Peyer's patch (tissue), 4 donors: ENCODE measurements around the gene CACNA1I. TPM values are rescaled to one million over a fixed set of nuclear protein-coding genes. Genes with fewer than 3 reads are reported as not detected.
A peak's percentile ranks its signal among the peaks of the same experiment; 100 is the strongest.

Experiments
- DNase-seq, 3 donors: peaks; one replicate each; pipeline ENCODE4 v3.0.0-alpha.2; 2017 to 2019
- H3K27ac ChIP-seq, 4 donors: fragments of 200-600 bp; sonication (generic); one replicate each; pipeline ENCODE4 v1.5.1; 2016 to 2019
- H3K27me3 ChIP-seq, 2 donors: fragments of 200-600 bp; sonication (generic); one replicate each; pipeline ENCODE4 v1.5.1; 2019
- H3K36me3 ChIP-seq, 3 donors: fragments of 200-600 bp; sonication (generic); one replicate each; pipeline ENCODE4 v1.5.1; 2016 to 2019
- H3K4me1 ChIP-seq, 4 donors: fragments of 200-600 bp; sonication (generic); one replicate each; pipeline ENCODE4 v1.5.1; 2016 to 2019
- H3K4me3 ChIP-seq, 4 donors: fragments of 200-600 bp; sonication (generic); 1 replicate in 3 of 4; 2 replicates in 1 of 4; pipeline ENCODE4 v1.5.1; 2016 to 2019; ENCODE audit warnings: mild to moderate bottlenecking in 1 of 4
- H3K9me3 ChIP-seq, 4 donors: fragments of 200-600 bp; sonication (generic); one replicate each; pipeline ENCODE4 v1.5.1; 2016 to 2019; ENCODE audit warnings: mild to moderate bottlenecking in 1 of 4
- POLR2A ChIP-seq, 2 donors: fragments of 450-650 bp; IDR thresholded peaks; one replicate each; pipeline ENCODE4 v1.5.1; 2017; ENCODE audit warnings: antibody characterized with exemption in 2 of 2, mild to moderate bottlenecking in 2 of 2, moderate library complexity in 2 of 2
- total RNA-seq, 4 donors: library from RNA; depleted of rRNA; stranded (reverse); fragments of >200 nt; gene quantifications; one replicate each; pipeline ENCODE4 v1.1.0, GENCODE V29; 2016
- TF ChIP-seq, protein P1 (sequence below), 6 experiments: fragments of 450-650 bp in 4 of 6; fragments of 200-600 bp in 2 of 6; sonication (generic) in 1 of 6; IDR thresholded peaks; one replicate each; pipeline ENCODE4 v1.5.1; 2017 to 2019; ENCODE audit warnings: antibody characterized with exemption in 6 of 6, mild to moderate bottlenecking in 3 of 6, moderate library complexity in 1 of 6

The CACNA1I gene
- total RNA-seq, 4 donors from 2014 or later: 0.95 to 6.6 (median 1.6) TPM

DNA sequence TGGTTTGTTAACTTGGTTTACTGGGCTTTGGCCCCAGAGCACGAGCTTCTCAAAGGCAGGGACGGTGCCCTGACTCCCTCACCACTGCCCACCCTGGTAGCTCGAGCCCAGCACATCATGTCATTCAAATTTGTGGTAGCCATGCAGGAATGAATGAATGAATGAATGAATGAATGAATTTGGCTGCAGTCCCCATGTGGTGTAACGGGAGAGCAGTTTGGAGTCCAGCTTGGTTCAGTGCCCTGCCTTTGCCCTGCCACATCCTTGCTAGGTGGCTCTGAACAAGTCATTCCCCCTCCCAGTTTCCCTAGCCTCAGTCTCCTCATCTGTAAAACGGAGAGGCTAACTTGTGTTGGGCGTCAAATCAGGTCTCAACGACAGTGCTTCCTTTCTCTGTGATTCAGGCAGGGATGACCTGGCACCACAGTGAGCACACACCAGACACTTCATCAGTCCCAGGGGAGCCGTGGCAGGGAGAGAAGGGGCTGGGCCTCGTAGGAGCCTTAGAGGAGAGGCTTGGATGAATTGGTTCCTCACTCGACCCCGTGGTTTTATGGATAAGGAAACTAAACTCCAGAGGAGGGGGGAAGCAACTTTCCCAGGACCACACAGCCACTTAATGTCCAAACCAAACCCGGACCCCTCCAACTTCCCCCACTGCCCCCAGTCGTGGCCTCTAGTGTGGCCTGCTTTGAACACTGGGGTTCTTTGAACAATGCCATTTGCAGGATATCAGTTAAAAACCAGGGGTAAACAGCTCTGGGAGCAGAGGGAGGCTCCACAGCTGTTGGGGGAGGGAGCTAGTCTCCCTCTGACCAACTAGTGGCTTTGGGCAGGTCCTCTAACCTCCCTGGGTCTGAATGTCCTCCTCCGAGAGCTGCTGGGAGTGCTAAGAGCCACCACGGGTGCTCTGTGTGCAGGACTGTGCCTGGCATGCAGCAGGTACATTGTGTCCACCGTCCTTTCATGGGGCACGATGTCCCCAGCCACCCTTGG is 86.2 kb downstream of the CACNA1I start:
- H3K27ac ChIP-seq: no peak overlapping the region
- peaks cover 0 to 3% of the 10 kb centered on the region in 2 donors for H3K27me3 ChIP-seq
- H3K4me3 ChIP-seq: no peak overlapping the region
- H3K36me3 ChIP-seq: no peaks in the 10 kb centered on the region
- TF ChIP-seq POLR2A (IDR thresholded peaks at IDR 0.05): no peak
- TF ChIP-seq, protein P1, sequence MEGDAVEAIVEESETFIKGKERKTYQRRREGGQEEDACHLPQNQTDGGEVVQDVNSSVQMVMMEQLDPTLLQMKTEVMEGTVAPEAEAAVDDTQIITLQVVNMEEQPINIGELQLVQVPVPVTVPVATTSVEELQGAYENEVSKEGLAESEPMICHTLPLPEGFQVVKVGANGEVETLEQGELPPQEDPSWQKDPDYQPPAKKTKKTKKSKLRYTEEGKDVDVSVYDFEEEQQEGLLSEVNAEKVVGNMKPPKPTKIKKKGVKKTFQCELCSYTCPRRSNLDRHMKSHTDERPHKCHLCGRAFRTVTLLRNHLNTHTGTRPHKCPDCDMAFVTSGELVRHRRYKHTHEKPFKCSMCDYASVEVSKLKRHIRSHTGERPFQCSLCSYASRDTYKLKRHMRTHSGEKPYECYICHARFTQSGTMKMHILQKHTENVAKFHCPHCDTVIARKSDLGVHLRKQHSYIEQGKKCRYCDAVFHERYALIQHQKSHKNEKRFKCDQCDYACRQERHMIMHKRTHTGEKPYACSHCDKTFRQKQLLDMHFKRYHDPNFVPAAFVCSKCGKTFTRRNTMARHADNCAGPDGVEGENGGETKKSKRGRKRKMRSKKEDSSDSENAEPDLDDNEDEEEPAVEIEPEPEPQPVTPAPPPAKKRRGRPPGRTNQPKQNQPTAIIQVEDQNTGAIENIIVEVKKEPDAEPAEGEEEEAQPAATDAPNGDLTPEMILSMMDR (IDR thresholded peaks at IDR 0.05): no peak
- no peaks in the 10 kb centered on the region for H3K9me3 ChIP-seq
- DNase-seq: no peak
- H3K4me1 ChIP-seq: peaks cover 0 to 1% (median under 1%) of the 10 kb centered on the region in 4 donors

DNA sequence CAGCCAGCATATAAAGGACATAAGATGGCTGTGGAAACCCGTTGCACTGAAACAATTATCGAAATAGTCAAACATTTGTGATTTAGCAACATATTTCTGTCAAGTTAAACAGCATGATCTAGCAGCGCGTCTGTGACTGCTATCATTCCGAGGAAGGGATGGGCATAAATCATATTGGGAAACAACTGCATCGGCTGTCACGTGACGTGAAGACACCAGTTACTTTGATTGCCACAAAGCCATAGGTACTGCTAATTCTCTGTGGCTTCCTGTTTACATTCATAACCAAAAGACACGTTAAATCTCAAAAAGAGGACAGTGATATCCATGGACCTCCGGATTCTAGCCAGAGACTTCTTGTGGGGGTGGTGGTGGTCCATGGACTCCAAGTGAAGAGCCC is 87.8 kb downstream of the CACNA1I start:
- Histone ChIP-seq H3K27me3 (peaks cover 0 to 13% of the 10 kb centered on the region in 2 donors), H3K27ac (peak overlapping the region in 2 of 4 donors; percentile 4 to 42), H3K4me3 (peak overlapping the region in 3 of 4 donors; percentile 15 to 24 (median 21)), H3K4me1 (peaks cover 0 to 11% (median 9%) of the 10 kb centered on the region in 4 donors), H3K9me3 (no peaks in the 10 kb centered on the region), H3K36me3 (no peaks in the 10 kb centered on the region)
- DNase-seq: peak in 2 of 3 donors; percentile 61 to 72
- no peak for TF ChIP-seq POLR2A (IDR thresholded peaks at IDR 0.05)
- TF ChIP-seq, protein P1 (IDR thresholded peaks at IDR 0.05): no peak

DNA sequence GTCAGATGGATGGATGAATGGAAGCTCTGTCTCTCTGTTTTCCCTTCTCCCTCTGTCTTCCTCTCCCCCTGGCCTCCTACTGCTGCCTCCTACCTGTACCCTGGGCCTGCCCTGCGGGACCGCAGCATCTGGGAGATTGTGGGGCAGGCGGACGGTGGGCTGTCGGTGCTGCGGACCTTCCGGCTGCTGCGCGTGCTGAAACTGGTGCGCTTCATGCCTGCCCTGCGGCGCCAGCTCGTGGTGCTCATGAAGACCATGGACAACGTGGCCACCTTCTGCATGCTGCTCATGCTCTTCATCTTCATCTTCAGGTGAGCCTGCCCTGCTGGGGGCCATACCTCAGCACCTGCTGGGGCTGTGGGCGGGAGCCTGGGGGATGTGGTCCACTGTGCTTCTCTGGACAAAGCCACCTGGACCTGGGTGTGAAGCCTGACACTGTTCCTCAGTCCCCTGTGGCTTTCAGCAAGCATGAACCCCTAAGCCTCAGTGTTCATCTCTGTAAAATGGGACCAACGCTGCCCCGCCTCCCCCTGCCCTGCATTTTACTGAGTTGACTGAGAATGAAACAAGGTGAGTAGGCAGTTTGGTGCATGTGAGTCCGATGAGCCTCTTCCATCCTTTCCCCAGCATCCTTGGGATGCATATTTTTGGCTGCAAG is 88.4 kb downstream of the CACNA1I start:
- no peak for DNase-seq
- peak overlapping the region in 1 of 4 donors; percentile 17 for H3K27ac ChIP-seq
- H3K4me3 ChIP-seq: peak overlapping the region in 3 of 4 donors; percentile 15 to 24 (median 21)
- TF ChIP-seq POLR2A (IDR thresholded peaks at IDR 0.05): no peak
- TF ChIP-seq, protein P1 (IDR thresholded peaks at IDR 0.05): no peak
- H3K36me3 ChIP-seq: no peaks in the 10 kb centered on the region
- H3K9me3 ChIP-seq: no peaks in the 10 kb centered on the region
- H3K27me3 ChIP-seq: peaks cover 0 to 19% of the 10 kb centered on the region in 2 donors
- H3K4me1 ChIP-seq: peaks cover 0 to 16% (median 10%) of the 10 kb centered on the region in 4 donors

DNA sequence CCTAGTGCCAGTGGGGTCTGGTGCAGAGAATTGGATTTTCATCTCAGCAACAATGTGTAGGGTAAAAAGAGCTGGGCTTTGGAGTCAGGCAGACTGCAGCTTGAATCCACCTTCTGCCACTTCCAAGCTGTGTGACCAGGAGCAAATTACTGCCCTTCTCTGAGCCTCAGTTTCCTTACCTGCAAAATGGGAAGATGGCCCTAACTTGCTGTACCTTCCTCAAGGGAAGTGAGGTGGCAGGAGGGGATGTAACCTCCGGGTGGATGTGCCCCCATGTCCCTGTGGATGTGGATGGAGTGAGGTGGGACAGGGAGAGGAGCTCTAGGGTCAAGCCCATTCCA is 90.9 kb downstream of the CACNA1I start:
- Histone ChIP-seq H3K27me3 (peaks cover 0 to 21% of the 10 kb centered on the region in 2 donors), H3K36me3 (no peaks in the 10 kb centered on the region), H3K4me3 (peak overlapping the region in 3 of 4 donors; percentile 37 to 49 (median 37)), H3K4me1 (peaks cover 0 to 23% (median 15%) of the 10 kb centered on the region in 4 donors), H3K27ac (no peak overlapping the region), H3K9me3 (no peaks in the 10 kb centered on the region)
- TF ChIP-seq, protein P1 (IDR thresholded peaks at IDR 0.05): no peak
- TF ChIP-seq POLR2A (IDR thresholded peaks at IDR 0.05): no peak
- no peak for DNase-seq

DNA sequence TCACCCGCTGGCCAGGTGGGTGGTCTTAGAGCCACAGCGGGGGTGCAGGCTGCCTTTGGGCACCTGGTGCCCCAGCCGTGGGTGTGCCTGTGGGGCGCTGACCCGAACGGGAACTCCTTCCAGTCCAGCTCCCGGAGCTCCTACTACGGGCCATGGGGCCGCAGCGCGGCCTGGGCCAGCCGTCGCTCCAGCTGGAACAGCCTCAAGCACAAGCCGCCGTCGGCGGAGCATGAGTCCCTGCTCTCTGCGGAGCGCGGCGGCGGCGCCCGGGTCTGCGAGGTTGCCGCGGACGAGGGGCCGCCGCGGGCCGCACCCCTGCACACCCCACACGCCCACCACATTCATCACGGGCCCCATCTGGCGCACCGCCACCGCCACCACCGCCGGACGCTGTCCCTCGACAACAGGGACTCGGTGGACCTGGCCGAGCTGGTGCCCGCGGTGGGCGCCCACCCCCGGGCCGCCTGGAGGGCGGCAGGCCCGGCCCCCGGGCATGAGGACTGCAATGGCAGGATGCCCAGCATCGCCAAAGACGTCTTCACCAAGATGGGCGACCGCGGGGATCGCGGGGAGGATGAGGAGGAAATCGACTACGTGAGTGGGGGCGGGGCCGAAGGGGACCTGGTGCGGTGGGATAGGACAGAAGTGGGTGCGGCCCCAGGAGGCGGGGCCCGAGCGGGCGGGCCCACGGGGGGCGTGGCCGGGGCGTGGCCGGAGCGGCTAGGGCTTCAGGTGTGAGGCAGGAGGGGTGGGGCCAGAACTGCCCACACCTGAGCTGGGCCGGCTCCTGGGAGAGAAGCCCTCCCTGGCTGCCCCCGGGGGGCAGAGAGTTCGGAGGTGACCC is 91.5 kb downstream of the CACNA1I start:
- peak overlapping the region in 1 of 4 donors; percentile 46 for H3K27ac ChIP-seq
- TF ChIP-seq, protein P1 (IDR thresholded peaks at IDR 0.05): no peak
- TF ChIP-seq POLR2A (IDR thresholded peaks at IDR 0.05): no peak
- peaks cover 0 to 21% of the 10 kb centered on the region in 2 donors for H3K27me3 ChIP-seq
- DNase-seq: peak; percentile 71 to 84 (median 74)
- H3K36me3 ChIP-seq: no peaks in the 10 kb centered on the region
- H3K4me1 ChIP-seq: peaks cover 0 to 23% (median 15%) of the 10 kb centered on the region in 4 donors
- peak overlapping the region; percentile 32 to 49 (median 37) for H3K4me3 ChIP-seq
- no peaks in the 10 kb centered on the region for H3K9me3 ChIP-seq
